ENCODE measurements around the gene CDIPT.

Gene CDIPT

DNA sequence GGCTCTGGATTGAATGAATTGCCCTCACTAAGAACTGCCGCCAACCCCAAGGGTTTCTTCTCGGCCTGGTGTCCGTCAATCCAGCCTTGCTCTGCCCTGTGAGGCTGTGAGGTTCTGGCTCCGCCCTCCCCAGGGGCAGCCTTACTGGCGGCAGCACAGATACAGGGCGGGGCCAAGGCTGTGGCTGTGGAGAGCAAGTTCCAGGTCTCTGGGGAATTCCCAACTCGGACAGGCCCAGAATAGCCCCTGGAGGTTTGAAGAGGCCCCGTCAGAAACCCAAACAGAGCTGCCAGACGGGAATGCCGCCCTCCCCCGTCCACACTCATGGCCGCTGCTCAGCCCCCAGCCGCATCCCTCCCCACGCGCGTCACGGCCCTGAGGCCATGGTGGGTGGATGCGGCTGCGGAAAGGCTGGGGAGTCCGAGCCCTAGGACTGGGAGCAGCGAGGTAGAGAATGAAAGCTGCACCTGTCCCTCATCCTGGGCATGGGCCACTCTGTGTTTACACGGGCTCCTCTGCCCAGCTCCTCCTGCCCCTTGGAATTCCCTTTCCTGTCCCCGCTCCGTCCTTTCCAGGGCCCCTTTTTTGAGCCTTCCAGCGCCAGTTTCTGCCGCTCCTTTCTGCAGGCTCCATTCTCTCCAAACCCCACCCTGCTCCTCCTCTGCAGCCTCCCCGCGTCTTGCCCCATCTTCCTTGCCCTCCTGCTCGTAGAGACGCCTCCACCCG, 51.7 kb downstream of the CDIPT start:
- peak; percentile 99 for DNase-seq (ENCODE audit: low read depth, low spot score)

GRCh38 chr16:29810699-29811169, 52.3 kb downstream of the CDIPT start:
- no peak for DNase-seq (ENCODE audit: low read depth, low spot score)

DNA sequence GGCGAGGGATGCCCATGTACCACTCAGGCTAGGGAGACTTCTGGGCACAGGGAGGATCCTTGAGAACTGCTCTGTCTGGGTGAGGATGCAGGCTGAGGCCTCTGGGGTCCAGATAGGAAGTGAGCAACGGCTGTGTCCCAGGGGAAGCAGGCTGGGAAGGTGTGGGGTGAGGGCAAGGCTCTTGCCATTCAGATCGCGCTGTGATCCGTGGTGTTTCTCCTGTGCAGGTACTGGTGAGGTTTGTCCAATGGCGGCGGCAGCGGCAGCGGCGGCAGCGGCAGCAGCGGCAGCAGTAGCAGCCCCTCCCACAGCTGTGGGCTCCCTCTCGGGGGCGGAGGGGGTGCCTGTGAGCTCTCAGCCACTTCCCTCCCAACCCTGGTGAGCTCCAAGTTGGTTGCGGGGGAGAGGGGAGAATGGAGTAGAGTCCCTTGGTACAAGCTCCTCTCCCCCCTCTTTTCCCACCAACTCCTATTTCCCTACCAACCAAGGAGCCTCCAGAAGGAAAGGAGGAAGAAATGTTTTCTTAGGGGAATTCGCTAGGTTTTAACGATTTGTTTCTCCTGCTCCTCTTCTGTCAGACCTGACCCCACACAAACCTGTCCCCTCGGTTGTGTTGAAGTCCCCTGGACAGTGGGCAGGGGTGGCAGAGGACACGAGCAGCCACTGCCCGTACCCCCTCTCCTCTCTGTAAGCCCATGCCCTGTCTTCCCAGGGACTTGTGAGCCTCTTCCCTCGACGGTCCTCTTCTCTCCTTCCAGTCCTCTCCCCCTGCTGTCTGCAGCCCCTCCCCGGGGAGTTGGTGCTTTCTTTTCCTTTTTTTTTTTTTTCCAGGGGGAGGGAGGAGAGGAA, 53.0 kb downstream of the CDIPT start:
- peak; percentile 43 for DNase-seq (ENCODE audit: low read depth, low spot score)

DNA sequence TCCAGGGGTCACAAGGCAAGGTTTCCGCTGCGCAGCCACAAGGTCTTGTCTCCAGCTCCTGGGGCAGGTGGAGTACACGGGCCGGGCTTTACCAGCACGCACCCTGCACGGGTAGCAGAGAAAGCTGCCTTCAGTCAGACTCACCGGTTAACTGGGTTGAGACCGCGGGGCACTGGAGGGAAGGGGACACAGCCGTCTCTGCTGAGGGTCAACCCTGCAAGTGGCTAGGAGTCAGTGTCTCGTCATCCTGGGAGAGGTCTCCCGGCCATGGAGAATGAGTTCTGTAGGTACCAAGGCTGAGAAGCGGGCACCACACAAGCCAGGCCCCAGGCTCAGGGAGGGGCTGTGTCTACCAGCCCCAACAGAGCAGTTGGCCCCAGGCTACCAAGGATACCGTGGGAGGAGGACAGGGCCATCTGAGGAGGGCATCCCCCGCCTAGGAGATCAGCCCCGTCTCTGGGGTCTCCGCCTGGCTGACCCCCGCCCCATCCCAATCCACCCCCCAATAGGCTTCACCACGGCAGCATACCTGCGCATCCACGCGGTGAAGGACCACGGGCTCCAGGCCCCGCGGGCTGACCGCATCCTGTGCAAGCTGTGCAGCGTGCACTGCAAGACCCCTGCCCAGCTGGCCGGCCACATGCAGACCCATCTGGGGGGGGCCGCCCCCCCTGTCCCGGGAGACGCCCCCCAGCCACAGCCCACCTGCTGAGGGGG, 53.8 kb downstream of the CDIPT start:
- no peak for DNase-seq (ENCODE audit: low read depth, low spot score)

Measured in astrocyte of the hippocampus (primary cell).